ENCODE data around the gene GALNT2. TPM values are rescaled to one million over a fixed set of nuclear protein-coding genes. Genes with fewer than 3 reads are reported as not detected.

GALNT2 gene
- total RNA-seq, 1 donor from 2014 or later, result 60.7 TPM

GRCh38 chr1:230176326-230176725 lies 109.3 kb downstream of the GALNT2 start:
- Histone ChIP-seq H3K4me3 (ENCODE audit: low read depth, low read length) (no peak overlapping the region), H3K36me3 (ENCODE audit: control insufficient read depth, insufficient read depth, low read length) (no peaks in the 10 kb centered on the region), H3K27me3 (ENCODE audit: control insufficient read depth, insufficient read depth, low read length) (no peaks in the 10 kb centered on the region)
- no peak for DNase-seq (ENCODE audit: low read depth)
- no peak for TF ChIP-seq CTCF (IDR thresholded peaks at IDR 0.05; ENCODE audit: insufficient read depth, low read length, poor library complexity, severe bottlenecking)

- no peak for TF ChIP-seq CTCF (IDR thresholded peaks at IDR 0.05; ENCODE audit: insufficient read depth, low read length, poor library complexity, severe bottlenecking)
- Histone ChIP-seq H3K27me3 (ENCODE audit: control insufficient read depth, insufficient read depth, low read length) (no peaks in the 10 kb centered on the region), H3K4me3 (ENCODE audit: low read depth, low read length) (peak overlapping the region; percentile 6), H3K36me3 (ENCODE audit: control insufficient read depth, insufficient read depth, low read length) (no peaks in the 10 kb centered on the region)
- DNase-seq (ENCODE audit: low read depth), result no peak
Measured at GRCh38 chr1:230176871-230177411, 109.9 kb downstream of the GALNT2 start.

GRCh38 chr1:230179249-230179648 lies 112.2 kb downstream of the GALNT2 start:
- no peak for DNase-seq (ENCODE audit: low read depth)
- Histone ChIP-seq H3K36me3 (ENCODE audit: control insufficient read depth, insufficient read depth, low read length) (no peaks in the 10 kb centered on the region), H3K27me3 (ENCODE audit: control insufficient read depth, insufficient read depth, low read length) (no peaks in the 10 kb centered on the region), H3K4me3 (ENCODE audit: low read depth, low read length) (no peak overlapping the region)
- TF ChIP-seq CTCF (IDR thresholded peaks at IDR 0.05; ENCODE audit: insufficient read depth, low read length, poor library complexity, severe bottlenecking), result no peak

- no peak for TF ChIP-seq CTCF (IDR thresholded peaks at IDR 0.05; ENCODE audit: insufficient read depth, low read length, poor library complexity, severe bottlenecking)
- no peaks in the 10 kb centered on the region for H3K27me3 ChIP-seq (ENCODE audit: control insufficient read depth, insufficient read depth, low read length)
- no peak overlapping the region for H3K4me3 ChIP-seq (ENCODE audit: low read depth, low read length)
- no peak for DNase-seq (ENCODE audit: low read depth)
- H3K36me3 ChIP-seq (ENCODE audit: control insufficient read depth, insufficient read depth, low read length), result no peaks in the 10 kb centered on the region
Measured at GRCh38 chr1:230185076-230186001, 118.3 kb downstream of the GALNT2 start.

GRCh38 chr1:230186003-230186863 lies 119.2 kb downstream of the GALNT2 start:
- no peaks in the 10 kb centered on the region for H3K27me3 ChIP-seq (ENCODE audit: control insufficient read depth, insufficient read depth, low read length)
- DNase-seq (ENCODE audit: low read depth), result peak; percentile 39
- no peak overlapping the region for H3K4me3 ChIP-seq (ENCODE audit: low read depth, low read length)

More at GRCh38 chr1:230186003-230186863, 119.2 kb downstream of the GALNT2 start:
- H3K36me3 ChIP-seq (ENCODE audit: control insufficient read depth, insufficient read depth, low read length), result no peaks in the 10 kb centered on the region
- TF ChIP-seq CTCF (IDR thresholded peaks at IDR 0.05; ENCODE audit: insufficient read depth, low read length, poor library complexity, severe bottlenecking), result no peak

Data from kidney epithelial cell (primary cell).